ENCODE results near the gene CLDN3.
"Not testable (repeated sequence)": the region's sequence is repeated elsewhere in the genome, so short reads cannot be mapped to it uniquely, and the experiment has no call there.

- not testable (repeated sequence) for TF ChIP-seq EP300, POLR2A, CTCF (IDR thresholded peaks at IDR 0.05)
These were observed 21.2 kb upstream of the CLDN3 start for GRCh38 chr7:73791170-73791690.

All from ovary (tissue), 3 donors.